Activated naive CD4-positive, alpha-beta T cell treated with anti-CD3 and anti-CD28 coated beads, Interleukin-2, amount 50 U/mL, for 72 hours (primary cell): ENCODE measurements around the gene TMEM198. TPM values are rescaled to one million over a fixed set of nuclear protein-coding genes. Genes with fewer than 3 reads are reported as not detected.
A peak's percentile ranks its signal among the peaks of the same experiment; 100 is the strongest.

ENCODE experiments used
- ATAC-seq, 2 donors: fragments of 150-1000 bp; cut with Tn5 transposase; 2 replicates each; pipeline ENCODE4 v1.10.0; 2021; ENCODE audit warnings: mild to moderate bottlenecking in 2 of 2, moderate library complexity in 2 of 2
- DNase-seq, 2 donors: peaks; one replicate each; pipeline ENCODE4 v3.0.0; 2021 to 2022; ENCODE audit warnings: low spot score in 2 of 2
- H3K27ac Mint-ChIP-seq, 2 donors: one replicate each; pipeline ENCODE4 v1.8.0; 2022; ENCODE audit warnings: mild to moderate bottlenecking in 2 of 2, mixed read lengths in 2 of 2
- H3K36me3 Mint-ChIP-seq, 2 donors: one replicate each; pipeline ENCODE4 v1.8.0; 2022; ENCODE audit warnings: mixed read lengths in 2 of 2
- H3K9me3 Mint-ChIP-seq, 2 donors: one replicate each; pipeline ENCODE4 v1.8.0; 2022; ENCODE audit warnings: mixed read lengths in 2 of 2
- total RNA-seq, 2 donors: library from RNA; stranded (reverse); gene quantifications; one replicate each; pipeline ENCODE4 v1.2.3, GENCODE V29; 2022

The TMEM198 gene
- total RNA-seq, 2 donors from 2014 or later, result 1.8 to 6.1 TPM

DNA sequence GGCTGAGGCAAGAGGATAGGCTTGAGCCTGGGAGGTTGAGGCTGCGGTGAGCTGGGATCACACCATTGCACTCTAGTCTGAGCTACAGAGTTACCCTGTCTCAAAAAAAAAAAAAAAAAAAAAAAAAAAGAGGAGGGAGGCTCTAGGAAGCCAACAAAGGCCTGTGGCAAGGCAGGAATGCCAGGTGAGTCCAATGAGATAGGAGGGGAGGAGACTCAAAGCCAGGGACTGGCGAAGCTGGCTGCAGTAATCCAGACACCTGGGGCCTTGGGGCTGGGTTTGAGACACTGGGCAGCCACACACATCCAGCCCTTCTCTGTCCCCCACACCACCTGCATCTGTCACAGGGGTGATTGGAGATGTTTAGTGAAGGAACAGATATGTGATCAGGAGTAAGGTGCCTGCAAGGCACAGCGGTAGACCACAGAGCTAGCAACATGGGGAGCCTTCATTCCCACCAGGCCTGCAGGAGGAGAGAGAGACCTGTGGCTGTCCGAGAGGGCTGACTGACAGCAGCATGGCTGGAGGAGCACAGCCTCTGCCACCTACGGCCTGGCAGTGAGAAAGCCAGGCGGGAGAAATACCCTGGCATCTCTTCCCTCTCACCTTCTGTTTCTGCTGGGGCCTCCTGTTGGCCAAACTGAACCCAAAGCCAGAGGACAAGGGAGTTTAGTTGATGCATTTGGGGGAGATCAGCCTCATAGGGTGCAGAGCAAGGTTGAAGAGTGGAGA lies 9.7 kb upstream of the TMEM198 start:
- ATAC-seq (no peak), DNase-seq (no peak)
- no peak overlapping the region for H3K27ac Mint-ChIP-seq

DNA sequence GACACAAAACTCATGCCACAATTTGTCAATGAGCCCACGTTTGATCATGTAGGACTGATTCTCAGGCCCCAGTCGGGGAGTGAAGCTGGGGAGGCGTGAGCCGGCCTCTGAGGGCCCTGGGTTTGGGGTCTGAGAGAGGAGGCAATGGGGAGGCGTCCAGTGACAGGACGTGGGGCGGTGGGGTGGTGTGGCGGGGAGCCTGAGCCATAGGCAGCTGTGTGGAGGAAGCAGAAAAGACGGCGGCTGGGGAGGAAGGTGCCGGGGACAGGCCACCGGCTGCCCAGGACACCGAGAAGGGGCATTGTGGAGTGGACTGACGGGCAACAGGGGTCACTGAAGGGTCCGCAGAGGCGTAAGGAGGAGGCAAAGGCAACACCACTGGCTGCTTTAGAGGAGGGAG lies 7.4 kb upstream of the TMEM198 start:
- no peak for DNase-seq
- H3K36me3 Mint-ChIP-seq, result peaks cover 0 to 5% of the 10 kb centered on the region in 2 donors
- ATAC-seq, result no peak
- H3K27ac Mint-ChIP-seq, result no peak overlapping the region
- no peaks in the 10 kb centered on the region for H3K9me3 Mint-ChIP-seq

More for the DNA sequence above, 9.7 kb upstream of the TMEM198 start:
- Mint-ChIP-seq H3K9me3 (no peaks in the 10 kb centered on the region), H3K36me3 (no peaks in the 10 kb centered on the region)

DNA sequence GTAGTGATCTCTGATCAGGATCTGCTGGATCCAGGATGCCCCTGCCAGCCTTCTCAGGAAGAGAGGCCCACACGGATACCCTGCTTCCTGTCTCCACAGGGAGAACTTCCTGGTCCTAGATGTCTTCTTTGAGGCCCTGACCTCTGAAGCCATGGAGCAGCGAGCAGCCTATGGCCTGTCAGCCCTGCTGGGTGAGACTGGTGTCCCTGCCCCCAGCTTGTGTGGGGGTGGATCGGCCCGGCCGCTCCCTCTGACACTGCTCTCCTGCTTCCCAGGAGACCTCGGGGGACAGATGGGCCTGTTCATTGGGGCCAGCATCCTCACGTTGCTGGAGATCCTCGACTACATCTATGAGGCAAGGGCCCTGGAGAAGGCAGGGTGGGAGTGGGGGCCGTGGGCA lies 6.9 kb upstream of the TMEM198 start:
- DNase-seq (no peak), ATAC-seq (no peak)
- Mint-ChIP-seq H3K27ac (peak overlapping the region in 1 of 2 donors; percentile 47), H3K9me3 (no peaks in the 10 kb centered on the region), H3K36me3 (peaks cover 0 to 7% of the 10 kb centered on the region in 2 donors)

DNA sequence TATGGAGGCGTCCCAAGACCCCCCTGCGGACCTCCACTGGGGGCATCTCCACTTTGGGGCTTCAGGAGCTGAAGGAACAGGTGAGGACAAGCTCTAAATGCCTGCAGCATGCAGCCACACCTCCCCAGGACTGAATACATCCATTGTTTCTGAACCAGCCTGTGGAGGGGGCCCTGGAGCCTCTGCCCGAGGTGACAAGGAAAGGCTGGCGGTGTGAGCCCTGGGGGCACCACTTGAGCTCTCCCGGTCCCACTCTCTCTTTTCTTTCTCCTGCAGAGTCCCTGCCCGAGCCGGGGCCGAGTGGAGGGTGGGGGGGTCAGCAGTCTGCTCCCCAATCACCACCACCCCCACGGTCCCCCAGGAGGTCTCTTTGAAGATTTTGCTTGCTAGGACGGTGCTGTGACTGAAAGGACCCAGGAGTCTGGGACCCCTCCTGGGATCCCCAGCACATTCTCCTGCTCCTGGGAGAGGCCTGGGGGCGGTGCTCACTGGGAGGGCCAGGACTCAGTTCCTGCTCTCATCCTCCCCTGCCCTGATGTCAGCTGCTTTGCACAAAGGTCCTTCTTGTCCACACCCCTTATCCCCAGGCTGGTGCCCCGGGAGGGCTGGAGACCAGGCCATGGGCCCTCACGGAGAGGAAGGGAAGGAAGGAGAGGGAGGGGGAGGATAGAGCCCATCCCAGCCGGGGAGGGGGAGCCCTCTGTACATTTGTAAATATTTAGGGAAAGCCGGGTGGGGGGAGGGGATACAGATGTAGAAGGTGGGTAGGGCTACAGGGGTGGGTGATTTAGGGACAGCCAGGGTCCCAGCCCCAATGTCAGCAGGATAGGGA lies 6.0 kb upstream of the TMEM198 start:
- Mint-ChIP-seq H3K36me3 (peaks cover 0 to 7% of the 10 kb centered on the region in 2 donors), H3K9me3 (no peaks in the 10 kb centered on the region), H3K27ac (no peak overlapping the region)
- ATAC-seq, result no peak
- no peak for DNase-seq

DNA sequence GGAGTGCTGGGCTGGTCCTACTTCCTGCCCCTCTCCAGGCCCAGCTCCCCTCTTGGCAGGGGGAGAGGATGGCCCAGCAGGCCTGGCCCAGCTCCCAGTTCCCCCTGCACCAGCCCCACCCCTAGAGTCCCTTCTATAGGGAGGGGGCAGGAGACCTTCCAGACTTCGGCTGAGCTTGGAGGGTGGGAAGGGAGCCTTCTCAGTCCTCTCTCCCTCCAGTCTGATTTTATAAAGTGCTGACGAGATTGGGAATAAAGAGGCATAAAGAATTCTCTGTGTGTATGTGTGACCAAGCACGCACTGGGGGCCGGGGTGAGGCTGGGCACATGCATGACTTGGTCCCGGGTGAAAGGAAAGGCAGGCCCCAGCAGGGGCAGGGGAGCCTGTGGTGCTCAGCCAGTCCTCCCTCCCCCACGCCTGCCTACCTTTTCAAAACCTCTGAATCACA lies 5.3 kb upstream of the TMEM198 start:
- Mint-ChIP-seq H3K36me3 (peaks cover 0 to 7% of the 10 kb centered on the region in 2 donors), H3K9me3 (no peaks in the 10 kb centered on the region), H3K27ac (no peak overlapping the region)
- no peak for DNase-seq
- ATAC-seq, result no peak

DNA sequence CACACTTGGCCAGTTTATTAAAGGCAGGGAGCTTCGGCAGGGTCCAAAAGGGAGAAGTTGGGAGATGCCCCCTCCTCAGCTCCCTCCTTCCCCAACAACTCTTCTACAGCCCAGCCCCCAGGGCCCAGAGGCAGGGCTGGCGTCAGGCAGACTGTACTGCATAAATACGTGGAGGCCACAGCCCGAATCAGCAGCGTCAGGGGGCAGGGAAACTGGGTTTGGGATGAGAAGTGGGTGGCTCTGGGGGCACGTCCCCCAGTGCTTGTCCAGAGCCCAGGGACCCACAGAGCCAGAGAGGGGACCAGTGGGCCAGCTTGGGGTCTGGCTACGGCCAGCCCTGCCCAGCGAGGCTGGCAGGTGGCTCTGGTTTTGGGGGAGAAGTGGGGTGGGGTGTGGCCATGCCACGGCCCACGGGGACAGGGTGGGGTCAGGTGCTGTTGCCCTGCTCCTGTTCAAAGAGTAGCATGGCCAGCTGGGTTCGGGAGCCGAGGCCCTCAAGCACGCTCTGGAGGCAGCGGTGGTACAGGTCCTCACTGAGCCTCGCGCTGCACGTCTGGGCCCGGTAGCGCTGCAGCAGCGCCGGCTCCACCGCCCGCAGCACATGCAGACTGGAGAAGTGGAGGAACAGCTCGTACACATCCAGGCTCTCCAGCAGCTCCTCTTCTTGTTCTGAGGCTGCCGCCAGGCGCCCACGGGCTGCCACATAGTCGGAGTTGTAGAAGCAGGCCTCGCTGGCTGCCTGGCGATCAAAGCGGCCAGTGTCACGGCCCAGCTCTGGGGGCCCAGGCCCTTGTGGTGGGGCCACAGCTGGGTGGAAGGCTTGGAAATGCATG lies 4.7 kb upstream of the TMEM198 start:
- no peak for DNase-seq
- Mint-ChIP-seq H3K36me3 (peaks cover 0 to 7% of the 10 kb centered on the region in 2 donors), H3K9me3 (no peaks in the 10 kb centered on the region), H3K27ac (peak overlapping the region in 1 of 2 donors; percentile 21)
- no peak for ATAC-seq

DNA sequence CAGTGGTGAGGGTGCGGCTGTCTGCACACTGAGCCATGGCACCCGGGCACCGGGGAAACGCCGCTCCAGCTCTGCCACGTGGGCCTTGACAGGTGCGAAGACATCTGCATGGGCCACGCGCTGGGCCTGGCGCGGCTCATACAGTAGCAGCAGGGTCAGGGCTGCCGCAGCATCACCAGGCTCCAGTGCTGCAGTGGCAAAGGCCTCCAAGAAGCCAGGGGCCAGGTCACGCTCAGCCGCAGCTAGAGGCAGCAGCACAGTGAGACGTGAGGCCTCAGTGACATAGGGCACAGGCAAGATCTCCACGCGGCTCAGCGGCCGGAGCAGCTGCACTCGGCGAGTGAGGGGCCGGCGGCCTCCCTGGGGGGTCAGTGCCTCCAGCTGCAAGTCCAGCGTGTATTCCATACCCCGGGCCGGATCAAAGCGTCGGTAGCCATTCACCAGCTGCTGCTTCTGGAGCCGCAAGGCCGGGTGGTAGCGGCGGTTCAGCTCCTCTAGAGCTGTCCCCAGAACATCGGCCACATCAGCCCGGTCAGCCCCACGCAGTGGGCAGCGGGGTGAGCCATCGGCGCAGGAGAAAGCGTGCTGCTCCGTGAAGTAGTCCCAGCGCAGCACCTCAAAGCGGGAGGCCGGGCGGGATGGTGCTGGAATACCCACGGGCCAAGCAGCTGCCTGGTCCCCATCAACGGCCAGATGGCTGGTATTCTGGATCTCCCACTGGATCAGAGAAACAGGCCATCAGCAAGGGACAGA lies 3.7 kb upstream of the TMEM198 start:
- no peaks in the 10 kb centered on the region for H3K9me3 Mint-ChIP-seq
- H3K27ac Mint-ChIP-seq, result no peak overlapping the region

DNA sequence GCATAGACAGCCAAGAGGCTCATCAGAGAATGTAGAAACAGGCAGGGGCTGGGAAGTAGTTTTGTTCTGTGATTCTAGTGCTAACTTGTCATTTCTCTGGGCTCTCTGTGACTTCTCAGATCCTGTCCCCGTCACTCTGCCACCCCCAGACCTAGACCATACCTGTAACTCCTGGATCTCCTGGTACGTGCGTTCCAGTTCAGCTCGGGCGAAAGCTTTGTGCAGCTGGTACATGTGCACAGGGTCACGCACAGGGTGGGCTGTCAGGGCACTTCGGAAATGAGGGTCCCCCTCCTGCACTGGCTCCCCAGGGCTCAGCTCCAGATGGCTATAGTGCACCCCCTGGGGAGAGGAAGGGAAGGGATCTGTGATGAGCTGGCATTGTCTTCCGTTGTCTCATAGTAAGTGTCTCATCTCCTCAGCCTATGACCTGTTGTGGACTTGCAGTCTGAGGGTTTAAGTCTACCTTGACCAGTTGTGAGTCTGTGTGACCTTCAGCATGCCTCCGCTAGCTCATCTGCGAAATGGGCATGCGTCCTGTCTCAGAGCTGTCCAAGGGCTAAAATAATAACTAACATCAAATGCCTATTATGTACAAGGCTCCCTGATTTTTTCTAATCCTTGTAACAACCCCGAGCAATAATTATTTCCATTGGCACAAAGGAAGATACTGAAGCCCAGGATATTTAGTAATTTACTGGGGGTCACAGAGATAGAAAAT lies 2.9 kb upstream of the TMEM198 start:
- DNase-seq (no peak), ATAC-seq (no peak)
- no peak overlapping the region for H3K27ac Mint-ChIP-seq
- H3K9me3 Mint-ChIP-seq, result no peaks in the 10 kb centered on the region
- H3K36me3 Mint-ChIP-seq, result peaks cover 0 to 7% of the 10 kb centered on the region in 2 donors

More for the DNA sequence above, 3.7 kb upstream of the TMEM198 start:
- ATAC-seq (no peak), DNase-seq (no peak)
- H3K36me3 Mint-ChIP-seq, result peaks cover 0 to 7% of the 10 kb centered on the region in 2 donors

DNA sequence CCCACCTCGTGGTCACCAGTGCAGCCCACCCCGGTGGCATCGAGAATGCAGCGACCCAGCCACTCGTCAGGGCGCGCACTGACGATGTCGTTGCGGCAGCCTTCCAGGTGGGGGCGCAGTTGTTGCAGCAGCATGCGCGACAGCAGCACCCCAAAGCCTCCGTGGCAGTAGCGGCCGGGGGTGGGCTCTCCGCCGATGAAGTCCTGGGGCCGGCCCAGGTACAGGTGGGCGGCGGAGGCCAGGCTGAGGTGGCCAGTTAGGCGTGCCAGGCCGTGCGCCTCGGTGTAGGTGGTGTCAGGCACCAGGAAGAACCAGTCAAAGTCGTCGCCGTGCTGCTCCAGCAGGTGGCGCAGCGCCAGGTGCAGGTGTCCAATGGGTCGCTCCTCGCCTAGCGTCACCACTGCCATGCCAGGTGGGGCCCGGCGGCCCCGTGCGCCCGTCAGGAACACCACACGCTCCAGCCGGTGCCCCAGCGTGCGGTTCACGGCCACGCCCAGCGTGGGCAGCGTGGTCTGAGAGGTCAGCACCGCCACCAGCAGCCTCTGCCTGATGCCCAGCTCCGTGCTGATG lies 2.1 kb upstream of the TMEM198 start:
- no peak overlapping the region for H3K27ac Mint-ChIP-seq
- H3K9me3 Mint-ChIP-seq, result no peaks in the 10 kb centered on the region
- DNase-seq (peak; percentile 91 to 94), ATAC-seq (peak; percentile 51 to 62)
- peaks cover 0 to 7% of the 10 kb centered on the region in 2 donors for H3K36me3 Mint-ChIP-seq

DNA sequence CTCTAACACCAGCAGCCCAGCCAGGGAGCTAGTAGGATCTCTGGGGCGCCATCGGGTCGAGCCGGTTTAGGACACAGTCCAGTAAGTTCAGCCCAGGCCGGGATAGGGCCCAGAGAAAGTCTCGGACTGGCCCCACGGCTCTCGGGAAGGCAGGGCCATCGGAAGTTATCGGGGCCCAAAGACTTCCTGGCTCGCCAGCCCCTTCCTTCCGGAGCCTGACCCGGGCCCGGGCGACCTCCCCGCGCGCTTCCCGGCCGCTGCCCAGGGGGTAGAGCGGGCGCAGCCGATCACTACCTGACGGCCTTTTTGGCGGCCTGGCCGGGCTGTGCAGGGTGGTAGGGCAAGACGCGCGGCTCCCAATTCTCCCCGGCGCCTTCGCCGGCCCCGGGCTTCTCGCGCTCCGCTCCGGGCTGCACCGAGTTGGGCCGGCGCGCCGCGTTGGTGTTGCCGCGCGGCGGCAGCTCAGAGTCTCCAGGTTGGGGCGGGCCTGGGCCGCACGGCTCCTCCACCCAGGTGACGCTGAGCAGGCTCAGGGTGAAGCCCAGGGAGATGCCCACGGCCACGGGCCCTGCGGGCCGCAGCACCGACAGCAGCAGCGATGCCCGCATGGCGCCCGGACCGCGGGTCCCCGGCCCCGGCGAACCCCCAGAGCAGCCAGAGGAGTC lies 765 bp upstream of the TMEM198 start:
- Mint-ChIP-seq H3K36me3 (peaks cover 0 to 7% of the 10 kb centered on the region in 2 donors), H3K27ac (peak overlapping the region in 1 of 2 donors; percentile 75), H3K9me3 (no peaks in the 10 kb centered on the region)
- ATAC-seq (peak; percentile 43 to 46), DNase-seq (peak in 1 of 2 donors; percentile 65)

DNA sequence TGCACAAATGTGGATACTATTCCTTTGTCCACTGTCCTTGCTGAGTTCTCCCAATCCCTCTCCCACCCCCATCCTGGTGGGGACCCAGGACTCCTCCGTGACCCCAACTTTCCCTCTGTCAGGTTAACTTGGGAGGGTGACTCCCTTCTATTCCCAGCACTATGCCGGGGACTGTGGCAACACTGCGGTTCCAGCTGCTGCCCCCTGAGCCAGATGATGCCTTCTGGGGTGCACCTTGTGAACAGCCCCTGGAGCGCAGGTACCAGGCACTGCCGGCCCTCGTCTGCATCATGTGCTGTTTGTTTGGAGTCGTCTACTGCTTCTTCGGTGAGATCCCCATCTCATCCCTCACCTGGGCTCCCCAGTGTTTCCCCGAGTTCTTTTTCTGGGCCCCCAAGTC lies 739 bp downstream of the TMEM198 start:
- peak overlapping the region in 1 of 2 donors; percentile 19 for H3K27ac Mint-ChIP-seq
- no peaks in the 10 kb centered on the region for H3K9me3 Mint-ChIP-seq
- DNase-seq (no peak), ATAC-seq (no peak)
- peaks cover 0 to 7% of the 10 kb centered on the region in 2 donors for H3K36me3 Mint-ChIP-seq

DNA sequence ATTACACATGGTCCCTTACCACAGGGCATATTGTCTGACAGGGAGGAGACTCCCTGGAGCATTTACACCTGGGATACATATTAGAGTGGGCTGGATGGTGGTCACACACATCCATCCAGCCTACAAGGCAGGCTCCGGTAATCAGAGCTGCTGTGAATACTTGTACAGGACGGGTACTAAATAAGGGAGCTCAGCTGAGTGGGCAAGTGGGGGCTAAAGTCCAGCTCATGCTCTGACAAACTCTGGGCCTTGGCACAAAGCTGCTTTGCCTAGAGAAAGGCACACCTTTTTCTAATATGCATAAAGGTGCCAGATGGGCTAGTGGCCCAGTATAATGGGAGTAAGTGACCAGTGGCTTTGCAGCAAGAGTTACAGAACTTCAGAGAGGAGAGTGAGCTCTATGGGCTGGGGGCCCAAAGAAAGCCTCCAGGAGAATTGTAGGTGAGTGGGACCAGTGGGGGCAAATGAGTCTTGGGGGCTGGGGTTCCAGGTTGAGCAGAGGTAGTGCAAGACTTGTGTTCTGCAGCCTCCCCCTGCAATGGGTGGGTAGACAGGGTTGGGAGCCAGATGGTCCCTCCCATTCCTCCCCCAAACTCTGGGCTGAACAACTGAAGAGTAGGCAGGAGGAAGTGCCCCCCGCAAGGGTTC lies 1.6 kb downstream of the TMEM198 start:
- no peak overlapping the region for H3K27ac Mint-ChIP-seq
- peaks cover 0 to 7% of the 10 kb centered on the region in 2 donors for H3K36me3 Mint-ChIP-seq
- DNase-seq, result no peak
- no peaks in the 10 kb centered on the region for H3K9me3 Mint-ChIP-seq
- ATAC-seq, result no peak

DNA sequence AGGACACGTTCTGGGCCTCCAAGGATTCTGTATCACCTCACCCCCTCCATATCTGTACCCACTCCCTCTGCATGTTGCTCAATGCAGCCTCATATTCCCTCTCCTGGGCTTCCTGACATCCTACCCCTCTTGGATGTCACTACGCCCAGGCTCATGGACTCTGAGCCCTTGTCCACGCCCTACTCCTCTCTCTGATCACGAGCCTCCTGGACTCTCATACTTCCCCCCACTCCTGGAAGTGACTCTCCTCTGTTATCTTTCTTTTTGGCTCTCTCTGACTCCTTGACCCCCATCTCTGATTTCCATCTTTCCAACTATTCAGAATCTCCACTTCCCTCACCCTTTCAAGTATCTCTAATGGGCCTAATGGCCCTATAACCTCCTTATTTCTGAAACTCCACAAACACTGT lies 2.1 kb downstream of the TMEM198 start:
- Mint-ChIP-seq H3K9me3 (no peaks in the 10 kb centered on the region), H3K36me3 (peaks cover 0 to 6% of the 10 kb centered on the region in 2 donors), H3K27ac (no peak overlapping the region)
- ATAC-seq (no peak), DNase-seq (no peak)

DNA sequence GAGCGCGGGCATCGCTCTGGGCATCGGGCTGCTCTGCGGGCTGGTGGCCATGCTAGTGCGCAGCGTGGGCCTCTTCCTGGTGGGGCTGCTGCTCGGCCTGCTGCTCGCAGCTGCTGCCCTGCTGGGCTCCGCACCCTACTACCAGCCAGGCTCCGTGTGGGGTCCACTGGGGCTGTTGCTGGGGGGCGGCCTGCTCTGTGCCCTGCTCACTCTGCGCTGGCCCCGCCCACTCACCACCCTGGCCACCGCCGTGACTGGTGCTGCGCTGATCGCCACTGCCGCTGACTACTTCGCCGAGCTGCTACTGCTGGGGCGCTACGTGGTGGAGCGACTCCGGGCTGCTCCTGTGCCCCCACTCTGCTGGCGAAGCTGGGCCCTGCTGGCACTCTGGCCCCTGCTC lies 3.8 kb downstream of the TMEM198 start:
- DNase-seq, result no peak
- Mint-ChIP-seq H3K36me3 (no peaks in the 10 kb centered on the region), H3K9me3 (no peaks in the 10 kb centered on the region), H3K27ac (no peak overlapping the region)
- no peak for ATAC-seq
